ENCODE results near the gene HOXA5.

- TF ChIP-seq SREBF1 (IDR thresholded peaks at IDR 0.05; ENCODE audit: low read length) (no peak), CTCF (IDR thresholded peaks at IDR 0.05 in 2 of 3, conservative IDR thresholded peaks at IDR 0.05 in 1 of 3; ENCODE audit: control insufficient read depth in 2 of 3, extremely low read depth in 1 of 3, insufficient read depth in 1 of 3, low read depth in 3 of 3, low read length in 3 of 3) (no peak), POLR2AphosphoS5 (IDR thresholded peaks at IDR 0.05; ENCODE audit: low read length) (no peak), POLR2A (IDR thresholded peaks at IDR 0.05; ENCODE audit: low read depth, low read length) (no peak), POLR2AphosphoS2 (IDR thresholded peaks at IDR 0.05; ENCODE audit: low read depth, low read length) (no peak), TARDBP (IDR thresholded peaks at IDR 0.05; ENCODE audit: borderline replicate concordance) (no peak)
- TF ChIP-seq, protein P1, sequence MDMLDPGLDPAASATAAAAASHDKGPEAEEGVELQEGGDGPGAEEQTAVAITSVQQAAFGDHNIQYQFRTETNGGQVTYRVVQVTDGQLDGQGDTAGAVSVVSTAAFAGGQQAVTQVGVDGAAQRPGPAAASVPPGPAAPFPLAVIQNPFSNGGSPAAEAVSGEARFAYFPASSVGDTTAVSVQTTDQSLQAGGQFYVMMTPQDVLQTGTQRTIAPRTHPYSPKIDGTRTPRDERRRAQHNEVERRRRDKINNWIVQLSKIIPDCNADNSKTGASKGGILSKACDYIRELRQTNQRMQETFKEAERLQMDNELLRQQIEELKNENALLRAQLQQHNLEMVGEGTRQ (IDR thresholded peaks at IDR 0.05; ENCODE audit: borderline replicate concordance, low read depth, low read length): no peak
These were observed 2.2 kb downstream of the HOXA5 start for GRCh38 chr7:27141137-27141922.
